ENCODE data around the gene CDH12. TPM values are rescaled to one million over a fixed set of nuclear protein-coding genes. Genes with fewer than 3 reads are reported as not detected.
A peak's percentile ranks its signal among the peaks of the same experiment; 100 is the strongest.

The CDH12 gene
- total and polyA plus RNA-seq, 2 donors (not counting 3 experiments of a cell fraction or from before 2014, with no cell fraction given): 0.03 TPM; not detected in 1

- Histone ChIP-seq H3K4me3 (replicated peaks in 1 of 3; ENCODE audit: insufficient read depth in 1 of 3, low read depth in 1 of 3, low read length in 3 of 3) (no peak overlapping the region), H3K4me1 (ENCODE audit: control insufficient read depth, extremely low read depth, insufficient read depth, low read length) (no peaks in the 10 kb centered on the region), H3K27ac (ENCODE audit: insufficient read depth, low read depth, low read length) (no peak overlapping the region), H3K79me2 (ENCODE audit: control insufficient read depth, insufficient read depth, low read length) (no peaks in the 10 kb centered on the region), H3K9me1 (replicated peaks; ENCODE audit: control insufficient read depth, extremely low read depth, insufficient read depth, low read length) (no peaks in the 10 kb centered on the region), H3K9ac (replicated peaks; ENCODE audit: extremely low read depth, insufficient read depth, low read length) (no peak overlapping the region), H3K27me3 (ENCODE audit: control insufficient read depth in 2 of 2, insufficient read depth in 2 of 2, low read length in 2 of 2) (no peaks in the 10 kb centered on the region), H3K4me2 (ENCODE audit: insufficient read depth, low read length) (no peak overlapping the region), H2AFZ (ENCODE audit: low read depth, low read length) (peak overlapping the region; percentile 44), H3K36me3 (ENCODE audit: control insufficient read depth in 2 of 2, extremely low read depth in 1 of 2, insufficient read depth in 2 of 2, low read length in 2 of 2) (no peaks in the 10 kb centered on the region), H3K9me3 (replicated peaks; ENCODE audit: control insufficient read depth, insufficient read depth, low read length) (no peaks in the 10 kb centered on the region), H4K20me1 (replicated peaks; ENCODE audit: control insufficient read depth, extremely low read depth, insufficient read depth, low read length) (no peaks in the 10 kb centered on the region)
- TF ChIP-seq, protein P1, sequence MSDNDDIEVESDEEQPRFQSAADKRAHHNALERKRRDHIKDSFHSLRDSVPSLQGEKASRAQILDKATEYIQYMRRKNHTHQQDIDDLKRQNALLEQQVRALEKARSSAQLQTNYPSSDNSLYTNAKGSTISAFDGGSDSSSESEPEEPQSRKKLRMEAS (IDR thresholded peaks at IDR 0.05; ENCODE audit: insufficient read depth, insufficient read length): no peak
- TF ChIP-seq JUN (IDR thresholded peaks at IDR 0.05; ENCODE audit: borderline replicate concordance, insufficient read depth, insufficient read length, low read depth): no peak
- no peak for TF ChIP-seq GATA2 (IDR thresholded peaks at IDR 0.05; ENCODE audit: insufficient read depth, insufficient read length, low read depth, low read length)
- dilution Hi-C loops (cut with MboI; ENCODE audit: extremely low pct_ligation_motif_present, low sequenced_read_pairs): no loop called here
- no TSS peak for BruUV-seq (replicated peaks)
- CTCF ChIA-PET: no interaction called here
- DNase-seq (ENCODE audit: low read depth, low spot score): no peak
- POLR2A ChIA-PET: no interaction called here
- FAIRE-seq: no peak
- intact Hi-C loops (cut with micrococcal nuclease): no loop called here
These were observed 799.9 kb downstream of the CDH12 start for GRCh38 chr5:22053195-22053594.

GRCh38 chr5:22051881-22052280 lies 801.3 kb downstream of the CDH12 start:
- no peak overlapping the region for H3K4me2 ChIP-seq (ENCODE audit: insufficient read depth, low read length)

More at GRCh38 chr5:22051881-22052280, 801.3 kb downstream of the CDH12 start:
- POLR2A ChIA-PET: no interaction called here
- Histone ChIP-seq H3K9ac (replicated peaks; ENCODE audit: extremely low read depth, insufficient read depth, low read length) (no peak overlapping the region), H3K36me3 (ENCODE audit: control insufficient read depth in 2 of 2, extremely low read depth in 1 of 2, insufficient read depth in 2 of 2, low read length in 2 of 2) (no peaks in the 10 kb centered on the region), H3K9me3 (replicated peaks; ENCODE audit: control insufficient read depth, insufficient read depth, low read length) (no peaks in the 10 kb centered on the region), H3K27me3 (ENCODE audit: control insufficient read depth in 2 of 2, insufficient read depth in 2 of 2, low read length in 2 of 2) (no peaks in the 10 kb centered on the region), H3K4me1 (ENCODE audit: control insufficient read depth, extremely low read depth, insufficient read depth, low read length) (no peaks in the 10 kb centered on the region), H3K9me1 (replicated peaks; ENCODE audit: control insufficient read depth, extremely low read depth, insufficient read depth, low read length) (no peaks in the 10 kb centered on the region), H2AFZ (ENCODE audit: low read depth, low read length) (no peak overlapping the region), H3K27ac (ENCODE audit: insufficient read depth, low read depth, low read length) (no peak overlapping the region), H3K4me3 (replicated peaks in 1 of 3; ENCODE audit: insufficient read depth in 1 of 3, low read depth in 1 of 3, low read length in 3 of 3) (no peak overlapping the region), H4K20me1 (replicated peaks; ENCODE audit: control insufficient read depth, extremely low read depth, insufficient read depth, low read length) (no peaks in the 10 kb centered on the region), H3K79me2 (ENCODE audit: control insufficient read depth, insufficient read depth, low read length) (no peaks in the 10 kb centered on the region)
- no peak for FAIRE-seq
- intact Hi-C loops (cut with micrococcal nuclease) (no loop called here), dilution Hi-C loops (cut with MboI; ENCODE audit: extremely low pct_ligation_motif_present, low sequenced_read_pairs) (no loop called here)
- CTCF ChIA-PET: no interaction called here
- no peak for DNase-seq (ENCODE audit: low read depth, low spot score)
- BruUV-seq (replicated peaks): no TSS peak
- no peak for TF ChIP-seq MYC (IDR thresholded peaks at IDR 0.05; ENCODE audit: low read depth, low read length)
- TF ChIP-seq, protein P1 (IDR thresholded peaks at IDR 0.05; ENCODE audit: insufficient read depth, insufficient read length): no peak

Measured in endothelial cell of umbilical vein (primary cell).